SH-SY5Y (cell line): Measurements from ENCODE around the gene NISCH.

Experiments used
- GATA2 ChIP-seq: IDR thresholded peaks from 2 replicates; pipeline ENCODE4 v1.6.1; 2011; ENCODE audit warnings: mild to moderate bottlenecking, low read depth, low read length
- GATA3 ChIP-seq: IDR thresholded peaks from 2 replicates; pipeline ENCODE4 v1.6.1; 2011; ENCODE audit warnings: low read depth, mild to moderate bottlenecking, low read length, moderate library complexity

Gene NISCH

DNA sequence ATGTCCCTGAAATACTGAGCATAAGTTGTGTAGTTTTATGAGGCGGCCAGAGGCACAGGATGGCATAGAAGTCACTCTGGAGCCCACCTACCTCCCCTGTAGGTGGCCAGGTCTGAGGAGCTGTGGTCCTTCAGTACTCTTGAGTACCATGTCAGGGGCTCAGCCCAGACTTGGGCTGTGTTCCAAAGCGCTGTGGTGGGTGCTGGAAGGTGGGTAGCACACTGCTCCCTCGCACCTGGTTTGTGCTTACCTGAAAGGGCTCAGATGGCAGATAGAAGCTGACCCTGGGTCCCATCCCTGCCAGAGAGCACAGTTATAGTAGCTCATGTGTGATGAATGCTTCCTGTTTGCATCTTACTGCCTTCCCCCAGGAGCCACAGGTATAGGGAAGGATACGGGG lies 15.5 kb downstream of the NISCH start:
- TF ChIP-seq GATA3, result no peak
- TF ChIP-seq GATA2, result no peak

- no peak for TF ChIP-seq GATA2
- no peak for TF ChIP-seq GATA3
Observed at GRCh38 chr3:52471371-52472238, 16.2 kb downstream of the NISCH start.

GRCh38 chr3:52472239-52473000 lies 17.0 kb downstream of the NISCH start:
- TF ChIP-seq GATA3, result no peak
- no peak for TF ChIP-seq GATA2

GRCh38 chr3:52473026-52473425 lies 17.6 kb downstream of the NISCH start:
- TF ChIP-seq GATA3 (no peak), GATA2 (no peak)

DNA sequence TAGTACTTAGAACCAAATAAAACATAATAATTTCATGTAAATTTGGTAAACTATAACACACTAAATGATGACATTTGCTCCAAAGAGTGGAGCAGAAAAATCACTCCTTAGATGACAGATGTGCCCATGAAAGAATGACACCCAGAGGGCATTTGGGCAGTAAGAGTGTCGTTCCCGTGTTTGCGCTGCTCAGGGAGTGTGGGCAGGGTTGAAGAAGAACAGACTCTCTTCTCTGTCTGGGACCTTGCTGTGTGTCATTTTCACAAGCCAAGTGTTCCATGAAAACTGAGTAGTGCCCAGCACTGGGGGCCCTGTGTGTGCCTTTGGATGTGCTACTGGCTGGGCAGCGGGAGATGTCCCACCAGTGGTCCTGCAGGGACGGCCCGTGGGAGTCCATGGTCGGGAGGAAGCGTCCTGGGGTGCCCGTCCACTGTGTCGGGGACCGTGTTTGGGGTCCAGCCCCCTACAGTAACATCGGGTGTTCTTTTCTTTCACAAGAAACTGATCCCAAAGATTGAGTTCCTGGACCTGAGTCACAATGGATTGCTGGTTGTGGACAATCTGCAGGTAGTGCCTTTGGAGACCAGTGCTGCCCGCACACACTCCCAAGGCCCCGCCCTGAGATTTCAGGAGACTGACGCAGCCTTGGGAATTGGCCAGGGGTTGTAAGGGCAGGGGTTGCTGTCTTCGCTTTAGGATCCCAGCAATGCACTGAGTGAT lies 21.8 kb downstream of the NISCH start:
- TF ChIP-seq GATA3 (no peak), GATA2 (no peak)

DNA sequence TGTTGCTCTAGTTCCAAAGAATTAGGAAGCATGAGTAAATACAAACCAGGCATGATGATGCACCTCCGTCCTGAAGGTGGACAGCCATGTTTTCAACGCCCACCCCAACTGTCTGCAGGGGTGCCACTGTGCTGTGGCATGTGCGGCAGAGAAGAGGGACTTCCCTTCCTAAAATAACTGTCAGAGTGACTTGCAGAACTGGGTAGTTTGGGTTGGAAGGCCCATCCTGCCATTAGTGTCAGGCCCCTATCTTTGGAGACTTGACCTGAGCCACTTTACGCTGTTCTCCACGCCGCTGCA lies 22.3 kb downstream of the NISCH start:
- TF ChIP-seq GATA3, result no peak
- no peak for TF ChIP-seq GATA2

GRCh38 chr3:52479037-52479876 lies 23.9 kb downstream of the NISCH start:
- TF ChIP-seq GATA2, result peak; percentile 99
- TF ChIP-seq GATA3, result no peak; the same call in none of the 2 replicates

- no peak for TF ChIP-seq GATA2
- TF ChIP-seq GATA3, result no peak
Observed at GRCh38 chr3:52479877-52480575, 24.6 kb downstream of the NISCH start.

GRCh38 chr3:52480768-52481715 lies 25.6 kb downstream of the NISCH start:
- TF ChIP-seq GATA2 (no peak), GATA3 (no peak)

GRCh38 chr3:52481819-52482521 lies 26.6 kb downstream of the NISCH start:
- TF ChIP-seq GATA3 (no peak), GATA2 (no peak)

- no peak for TF ChIP-seq GATA2
- no peak for TF ChIP-seq GATA3
Observed at GRCh38 chr3:52483081-52483480, 27.7 kb downstream of the NISCH start.
